H9 (cell line): Measurements from ENCODE around the gene ROPN1L. TPM values are rescaled to one million over a fixed set of nuclear protein-coding genes. Genes with fewer than 3 reads are reported as not detected.

Experiments
- DNase-seq: peaks from one replicate; pipeline ENCODE4 v3.0.0-alpha.2; 2017
- H2AFZ ChIP-seq: one replicate; pipeline ENCODE4 v1.6.1; 2013; ENCODE audit warnings: mild to moderate bottlenecking, low read length, control low read depth, moderate library complexity
- H2AK5ac ChIP-seq: 2 replicates; pipeline ENCODE4 v1.6.1; 2013; ENCODE audit warnings: low read length, control low read depth, mixed read lengths; ENCODE audit not compliant: insufficient read length
- H2BK120ac ChIP-seq: one replicate; pipeline ENCODE4 v1.6.1; 2013; ENCODE audit warnings: low read depth, mild to moderate bottlenecking, low read length, control low read depth, inconsistent platforms; ENCODE audit not compliant: poor library complexity, severe bottlenecking
- H2BK12ac ChIP-seq: 2 replicates; pipeline ENCODE4 v1.6.1; 2013; ENCODE audit warnings: low read length, control low read depth, mixed read lengths, low read depth; ENCODE audit not compliant: insufficient read length
- H2BK15ac ChIP-seq: 2 replicates; pipeline ENCODE4 v1.6.1; 2013; ENCODE audit warnings: low read depth, low read length, control low read depth
- H2BK20ac ChIP-seq: one replicate; pipeline ENCODE4 v1.6.1; 2013; ENCODE audit warnings: low read depth, mild to moderate bottlenecking, low read length, control low read depth, inconsistent platforms; ENCODE audit not compliant: poor library complexity, severe bottlenecking
- H2BK5ac ChIP-seq: 2 replicates; pipeline ENCODE4 v1.6.1; 2013; ENCODE audit warnings: low read length, control low read depth, mixed read lengths; ENCODE audit not compliant: insufficient read length
- H3K14ac ChIP-seq: 2 replicates; pipeline ENCODE4 v1.6.1; 2013; ENCODE audit warnings: low read length, control low read depth; ENCODE audit not compliant: insufficient read depth
- H3K18ac ChIP-seq: 2 replicates; pipeline ENCODE4 v1.6.1; 2013; ENCODE audit warnings: low read depth, mild to moderate bottlenecking, mixed read lengths, low read length, control low read depth; ENCODE audit not compliant: insufficient read length
- H3K23ac ChIP-seq: 2 replicates; pipeline ENCODE4 v1.6.1; 2013; ENCODE audit warnings: low read length, control low read depth, mixed read lengths, low read depth; ENCODE audit not compliant: insufficient read length
- H3K23me2 ChIP-seq: 2 replicates; pipeline ENCODE4 v1.6.1; 2013; ENCODE audit warnings: low read depth, mild to moderate bottlenecking, mixed read lengths, low read length, control low read depth; ENCODE audit not compliant: insufficient read length, poor library complexity, severe bottlenecking
- H3K27ac ChIP-seq: 2 replicates; pipeline ENCODE4 v1.5.1; 2013; ENCODE audit warnings: low read length, control low read depth, mixed read lengths, low read depth; ENCODE audit not compliant: insufficient read length
- H3K27me3 ChIP-seq: 2 replicates; pipeline ENCODE4 v1.6.1; 2013; ENCODE audit warnings: low read length, control low read depth, inconsistent platforms; ENCODE audit not compliant: insufficient read depth
- H3K4ac ChIP-seq: 2 replicates; pipeline ENCODE4 v1.6.1; 2013; ENCODE audit warnings: low read depth, mild to moderate bottlenecking, control low read depth, inconsistent platforms, low read length, moderate library complexity
- H3K4me1 ChIP-seq: 2 replicates; pipeline ENCODE4 v1.6.1; 2013; ENCODE audit warnings: low read length, control low read depth, inconsistent platforms; ENCODE audit not compliant: insufficient read depth
- H3K4me2 ChIP-seq: 2 replicates; pipeline ENCODE4 v1.6.1; 2013; ENCODE audit warnings: low read length, control low read depth, mixed read lengths; ENCODE audit not compliant: insufficient read length, insufficient read depth
- H3K56ac ChIP-seq: 2 replicates; pipeline ENCODE4 v1.6.1; 2013; ENCODE audit warnings: low read depth, mild to moderate bottlenecking, mixed read lengths, low read length, control low read depth; ENCODE audit not compliant: insufficient read length
- H3K79me1 ChIP-seq: 2 replicates; pipeline ENCODE4 v1.6.1; 2013; ENCODE audit warnings: low read depth, mild to moderate bottlenecking, moderate library complexity, low read length, control low read depth, inconsistent platforms; ENCODE audit not compliant: insufficient read depth, poor library complexity, severe bottlenecking
- H3K79me2 ChIP-seq: 2 replicates; pipeline ENCODE4 v1.6.1; 2013; ENCODE audit warnings: low read length, control low read depth, inconsistent platforms; ENCODE audit not compliant: insufficient read depth
- H3K9ac ChIP-seq: 2 replicates; pipeline ENCODE4 v1.6.1; 2013; ENCODE audit warnings: low read length, control low read depth, mixed read lengths; ENCODE audit not compliant: insufficient read length; ENCODE audit errors: extremely low read depth
- H3K9me3 ChIP-seq: one replicate; pipeline ENCODE4 v1.6.1; 2013; ENCODE audit warnings: low read depth, low read length, inconsistent platforms; ENCODE audit not compliant: control insufficient read depth
- H3T11ph ChIP-seq: one replicate; pipeline ENCODE4 v1.6.1; 2013; ENCODE audit warnings: mild to moderate bottlenecking, low read length, control low read depth, inconsistent platforms
- H4K20me1 ChIP-seq: one replicate; pipeline ENCODE4 v1.6.1; 2013; ENCODE audit not compliant: control insufficient read depth, insufficient read length, insufficient read depth
- H4K5ac ChIP-seq: 2 replicates; pipeline ENCODE4 v1.6.1; 2013; ENCODE audit warnings: low read depth, mild to moderate bottlenecking, mixed read lengths, low read length, control low read depth; ENCODE audit not compliant: insufficient read length
- H4K8ac ChIP-seq: replicated peaks from 2 replicates; pipeline ENCODE4 v1.6.1; 2013; ENCODE audit warnings: low read length, control low read depth, mixed read lengths, low read depth; ENCODE audit not compliant: insufficient read length
- H4K91ac ChIP-seq: 2 replicates; pipeline ENCODE4 v1.6.1; 2013; ENCODE audit warnings: low read depth, mild to moderate bottlenecking, moderate library complexity, mixed read lengths, low read length, control low read depth; ENCODE audit not compliant: insufficient read length
- H3K27ac Mint-ChIP-seq, 3 experiments: 2 replicates in 2 of 3; 3 replicates in 1 of 3; pipeline ENCODE4 v1.8.0; 2020 to 2021; ENCODE audit warnings: mixed read lengths in 3 of 3, mild to moderate bottlenecking in 1 of 3, moderate library complexity in 1 of 3
- H3K27me3 Mint-ChIP-seq: 2 replicates; pipeline ENCODE4 v1.8.0; 2021; ENCODE audit warnings: low read depth, mild to moderate bottlenecking, moderate library complexity, mixed read lengths
- H3K36me3 Mint-ChIP-seq, 3 experiments: 2 replicates in 2 of 3; 3 replicates in 1 of 3; pipeline ENCODE4 v1.8.0; 2020 to 2021; ENCODE audit warnings: low read depth in 3 of 3, mixed read lengths in 3 of 3; ENCODE audit not compliant: insufficient read depth in 1 of 3
- H3K4me1 Mint-ChIP-seq, 2 experiments: 2 replicates each; pipeline ENCODE4 v1.8.0; 2020; ENCODE audit warnings: mixed read lengths in 2 of 2
- H3K4me3 Mint-ChIP-seq, 2 experiments: 2 replicates in 1 of 2; 3 replicates in 1 of 2; pipeline ENCODE4 v1.8.0; 2020 to 2021; ENCODE audit warnings: mild to moderate bottlenecking in 2 of 2, mixed read lengths in 2 of 2, moderate library complexity in 1 of 2
- H3K9me3 Mint-ChIP-seq, 2 experiments: 2 replicates in 1 of 2; 3 replicates in 1 of 2; pipeline ENCODE4 v1.8.0; 2020; ENCODE audit warnings: mild to moderate bottlenecking in 2 of 2, mixed read lengths in 2 of 2, moderate library complexity in 1 of 2
- CTCF ChIP-seq: fragments of 200-600 bp; sonication (generic); conservative IDR thresholded peaks from 3 replicates; pipeline ENCODE4 v1.8.0; 2021; ENCODE audit warnings: antibody characterized with exemption, mild to moderate bottlenecking
- whole genome bisulfite sequencing: extraction: QIAGEN DNeasy Blood & Tissue Kit; methylation state at CpG from one replicate; pipeline ENCODE4 v1.1.7; 2013; ENCODE audit warnings: missing lambda C conversion rate, low lambda C conversion rate, mixed read lengths; ENCODE audit not compliant: insufficient read length; ENCODE audit errors: extremely low coverage; 5-methylcytosine and 5-hydroxymethylcytosine counted together
- total RNA-seq: library from RNA; stranded (reverse); gene quantifications from 2 replicates; pipeline ENCODE4 v1.2.1, GENCODE V29; 2021

Gene ROPN1L
- total RNA-seq, 1 experiment from 2014 or later: 0.37 TPM

DNA sequence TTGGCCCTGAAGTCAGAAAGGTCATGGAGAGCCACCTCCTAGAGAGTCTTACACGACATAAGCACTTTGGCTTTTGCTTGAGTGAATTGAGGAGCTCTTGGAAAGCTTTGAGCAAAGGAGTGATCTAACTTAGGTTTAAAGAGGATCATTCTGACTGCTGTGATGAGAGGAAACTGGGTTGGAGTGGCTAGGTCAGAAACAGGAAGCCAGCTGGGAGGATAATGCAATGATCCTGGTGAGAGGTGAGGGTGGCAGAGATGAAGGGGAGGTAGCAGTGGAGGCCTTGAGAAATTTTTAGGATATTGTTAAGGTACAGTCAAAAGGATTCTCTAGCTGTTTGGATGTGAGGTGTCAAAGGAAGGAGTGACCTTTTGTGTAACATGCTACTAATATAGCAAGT lies 32.2 kb upstream of the ROPN1L start:
- no peak overlapping the region for H3K56ac ChIP-seq
- no peak overlapping the region for H3K23ac ChIP-seq
- H3K27ac Mint-ChIP-seq: peak overlapping the region in 1 of 3 experiments; percentile 4; a peak in 2 of 7 replicates
- no peaks in the 10 kb centered on the region for H3K27me3 ChIP-seq
- no peaks in the 10 kb centered on the region for H3K79me2 ChIP-seq
- H3T11ph ChIP-seq: no peak overlapping the region
- no peak overlapping the region for H3K4me3 Mint-ChIP-seq
- no peak overlapping the region for H2BK120ac ChIP-seq
- no peak overlapping the region for H4K8ac ChIP-seq
- no peak overlapping the region for H2AK5ac ChIP-seq
- no peak overlapping the region for H2BK20ac ChIP-seq
- H2BK5ac ChIP-seq: no peak overlapping the region
- no peak overlapping the region for H2BK15ac ChIP-seq
- no peak overlapping the region for H3K4ac ChIP-seq
- no CpG with 5 or more reads among the region's 1 CpG for WGBS
- H3K79me1 ChIP-seq: no peaks in the 10 kb centered on the region
- no peak overlapping the region for H3K18ac ChIP-seq
- H2BK12ac ChIP-seq: no peak overlapping the region
- no peak overlapping the region for H2AFZ ChIP-seq
- no peak overlapping the region for H3K4me2 ChIP-seq
- no peaks in the 10 kb centered on the region for H3K23me2 ChIP-seq
- peaks cover 52 to 92% (median 85%) of the 10 kb centered on the region in 3 experiments; a peak in 6 of 7 replicates for H3K36me3 Mint-ChIP-seq
- no peaks in the 10 kb centered on the region for H3K9me3 ChIP-seq
- H3K27me3 Mint-ChIP-seq: no peaks in the 10 kb centered on the region
- no peaks in the 10 kb centered on the region for H3K4me1 ChIP-seq
- H3K27ac ChIP-seq: no peak overlapping the region
- TF ChIP-seq CTCF: no peak
- H3K4me1 Mint-ChIP-seq: no peaks in the 10 kb centered on the region
- H3K9me3 Mint-ChIP-seq: no peaks in the 10 kb centered on the region; a peak in 1 of 5 replicates
- no peaks in the 10 kb centered on the region for H4K20me1 ChIP-seq
- no peak overlapping the region for H3K14ac ChIP-seq
- no peak for DNase-seq
- no peak overlapping the region for H3K9ac ChIP-seq
- no peak overlapping the region for H4K91ac ChIP-seq
- no peak overlapping the region for H4K5ac ChIP-seq
